CD8-positive, alpha-beta memory T cell (primary cell): ENCODE measurements around the gene RAB24. TPM values are rescaled to one million over a fixed set of nuclear protein-coding genes. Genes with fewer than 3 reads are reported as not detected.

Source experiments
- CTCF ChIA-PET: fragments of 350-600 bp; sonication (Branson Sonifier 250); formaldehyde crosslinking; loops from one replicate; lab custom pipeline; 2021; ENCODE audit warnings: antibody characterized with exemption; lab: Charles Lee
- POLR2A ChIA-PET: fragments of 350-600 bp; sonication (Branson Sonifier 250); formaldehyde crosslinking; loops from one replicate; lab custom pipeline; 2021; ENCODE audit warnings: antibody characterized with exemption; lab: Charles Lee
- DNase-seq, 5 donors: peaks; one replicate each; pipeline versions ENCODE4 v3.0.0 to v3.0.0-alpha.2; 2020 to 2022; ENCODE audit warnings: mixed read lengths in 1 of 5
- H3K27ac ChIP-seq: one replicate; pipeline ENCODE4 v1.7.0; 2013; ENCODE audit warnings: low read depth, mild to moderate bottlenecking, low read length, moderate library complexity
- H3K27me3 ChIP-seq: 2 replicates; pipeline ENCODE4 v1.7.0; 2013; ENCODE audit warnings: low read length, mild to moderate bottlenecking; ENCODE audit not compliant: insufficient read depth, poor library complexity, severe bottlenecking
- H3K36me3 ChIP-seq: 2 replicates; pipeline ENCODE4 v1.7.0; 2013; ENCODE audit warnings: mild to moderate bottlenecking, low read length, moderate library complexity; ENCODE audit not compliant: insufficient read depth
- H3K4me1 ChIP-seq: 2 replicates; pipeline ENCODE4 v1.7.0; 2013; ENCODE audit warnings: mild to moderate bottlenecking, low read length, moderate library complexity; ENCODE audit not compliant: insufficient read depth
- H3K4me3 ChIP-seq: 2 replicates; pipeline ENCODE4 v1.7.0; 2013; ENCODE audit warnings: mild to moderate bottlenecking, low read length
- H3K9me3 ChIP-seq: 2 replicates; pipeline ENCODE4 v1.7.0; 2013; ENCODE audit warnings: mild to moderate bottlenecking, low read length
- H3K27ac Mint-ChIP-seq, 8 donors: one replicate each; pipeline ENCODE4 v1.8.0; 2020 to 2021; ENCODE audit warnings: mixed read lengths in 8 of 8, mild to moderate bottlenecking in 6 of 8, inconsistent platforms in 3 of 8, moderate library complexity in 3 of 8
- H3K27me3 Mint-ChIP-seq, 2 donors: one replicate each; pipeline ENCODE4 v1.8.0; 2020 to 2021; ENCODE audit warnings: mixed read lengths in 2 of 2, mild to moderate bottlenecking in 1 of 2, moderate library complexity in 1 of 2
- H3K36me3 Mint-ChIP-seq, 3 donors: one replicate each; pipeline ENCODE4 v1.8.0; 2020 to 2021; ENCODE audit warnings: mixed read lengths in 3 of 3, inconsistent platforms in 1 of 3, mild to moderate bottlenecking in 1 of 3
- H3K4me1 Mint-ChIP-seq, 3 donors: one replicate each; pipeline ENCODE4 v1.8.0; 2020 to 2021; ENCODE audit warnings: mixed read lengths in 3 of 3, inconsistent platforms in 1 of 3, mild to moderate bottlenecking in 1 of 3
- H3K4me3 Mint-ChIP-seq, 7 donors: one replicate each; pipeline ENCODE4 v1.8.0; 2020 to 2021; ENCODE audit warnings: mixed read lengths in 7 of 7, mild to moderate bottlenecking in 6 of 7, moderate library complexity in 4 of 7, inconsistent platforms in 2 of 7
- H3K9me3 Mint-ChIP-seq, 5 donors: one replicate each; pipeline ENCODE4 v1.8.0; 2020 to 2022; ENCODE audit warnings: mixed read lengths in 5 of 5, mild to moderate bottlenecking in 3 of 5, moderate library complexity in 2 of 5, inconsistent platforms in 1 of 5
- polyA plus RNA-seq: library from polyadenylated mRNA; unstranded; fragments of 300-500 nt; fragmentation: Illumina TruSeq; gene quantifications from one replicate; pipeline ENCODE4 v1.2.3, GENCODE V29; 2021
- total RNA-seq, 2 experiments: library from RNA; stranded (reverse); gene quantifications; one replicate each; pipeline ENCODE4 v1.2.3, GENCODE V29; 2021

The RAB24 gene
- total and polyA plus RNA-seq, 3 experiments from 2014 or later: 22.9 to 28.3 (median 26.1) TPM

GRCh38 chr5:177276886-177277285 lies 26.6 kb downstream of the RAB24 start:
- POLR2A ChIA-PET: no interaction called here

GRCh38 chr5:177275883-177276282 lies 27.6 kb downstream of the RAB24 start:
- Mint-ChIP-seq H3K36me3 (peaks cover 3 to 85% (median 24%) of the 10 kb centered on the region in 3 donors), H3K4me3 (no peak overlapping the region), H3K27ac (peak overlapping the region in 1 of 8 donors; percentile 38), H3K4me1 (peaks cover 0 to 3% (median 2%) of the 10 kb centered on the region in 3 donors), H3K9me3 (no peaks in the 10 kb centered on the region), H3K27me3 (no peaks in the 10 kb centered on the region)
- Histone ChIP-seq H3K9me3 (no peaks in the 10 kb centered on the region), H3K27ac (no peak overlapping the region), H3K27me3 (no peaks in the 10 kb centered on the region), H3K4me3 (no peak overlapping the region), H3K4me1 (no peaks in the 10 kb centered on the region), H3K36me3 (peaks cover 50% of the 10 kb centered on the region)
- DNase-seq: no peak
- ChIA-PET CTCF (no interaction called here), POLR2A (interaction anchor here (0.6 kb wide), 1 partner anchor 472 kb away, joined by 4 read pairs; no protein-coding TSS in a partner anchor)

More at GRCh38 chr5:177276886-177277285, 26.6 kb downstream of the RAB24 start:
- no peaks in the 10 kb centered on the region for H3K27me3 Mint-ChIP-seq
- Histone ChIP-seq H3K36me3 (peaks cover 44% of the 10 kb centered on the region), H3K4me3 (no peak overlapping the region), H3K27ac (no peak overlapping the region), H3K4me1 (no peaks in the 10 kb centered on the region), H3K27me3 (no peaks in the 10 kb centered on the region), H3K9me3 (no peaks in the 10 kb centered on the region)
- no peak for DNase-seq
- H3K36me3 Mint-ChIP-seq: peaks cover 3 to 84% (median 21%) of the 10 kb centered on the region in 3 donors
- CTCF ChIA-PET: interaction anchor here (2.4 kb wide), 1 partner anchor 163 kb away, joined by 9 read pairs; no protein-coding TSS in a partner anchor
- peak overlapping the region in 2 of 8 donors; percentile 16 to 52 for H3K27ac Mint-ChIP-seq
- H3K4me3 Mint-ChIP-seq: no peak overlapping the region
- H3K9me3 Mint-ChIP-seq: no peaks in the 10 kb centered on the region
- peaks cover 0 to 3% (median 2%) of the 10 kb centered on the region in 3 donors for H3K4me1 Mint-ChIP-seq

DNA sequence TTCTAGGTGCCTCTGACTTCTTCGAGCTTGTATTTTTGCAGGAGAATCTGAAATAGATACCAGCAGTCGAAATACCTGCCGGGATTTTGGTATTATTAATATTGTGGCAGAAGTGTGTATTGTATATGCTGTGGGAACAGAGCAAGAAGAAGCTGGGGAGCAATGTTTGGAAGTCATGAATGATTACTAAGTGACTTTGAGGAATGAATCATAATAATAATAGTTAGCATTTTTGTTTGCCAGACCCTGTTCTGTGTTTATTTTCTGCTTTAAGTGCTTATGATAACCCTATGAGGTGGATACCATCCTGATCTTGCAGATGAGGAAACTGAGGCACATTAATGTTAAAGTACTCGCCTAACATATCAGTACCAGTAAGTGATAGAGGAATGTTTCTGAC lies 32.4 kb downstream of the RAB24 start:
- DNase-seq: no peak
- ChIA-PET CTCF (interaction anchor here (1.2 kb wide), 1 partner anchor 24 kb away, joined by 3 read pairs; no protein-coding TSS in a partner anchor), POLR2A (no interaction called here)
- H3K9me3 ChIP-seq: no peaks in the 10 kb centered on the region
- H3K27ac ChIP-seq: no peak overlapping the region
- Mint-ChIP-seq H3K9me3 (no peaks in the 10 kb centered on the region), H3K27me3 (no peaks in the 10 kb centered on the region), H3K4me3 (no peak overlapping the region), H3K4me1 (peaks cover 0 to 4% (median 0%) of the 10 kb centered on the region in 3 donors), H3K27ac (peak overlapping the region in 2 of 8 donors; percentile 43 to 68), H3K36me3 (peaks cover 4 to 86% (median 24%) of the 10 kb centered on the region in 3 donors)
- H3K27me3 ChIP-seq: no peaks in the 10 kb centered on the region
- peaks cover 42% of the 10 kb centered on the region for H3K36me3 ChIP-seq
- H3K4me3 ChIP-seq: no peak overlapping the region
- H3K4me1 ChIP-seq: no peaks in the 10 kb centered on the region

DNA sequence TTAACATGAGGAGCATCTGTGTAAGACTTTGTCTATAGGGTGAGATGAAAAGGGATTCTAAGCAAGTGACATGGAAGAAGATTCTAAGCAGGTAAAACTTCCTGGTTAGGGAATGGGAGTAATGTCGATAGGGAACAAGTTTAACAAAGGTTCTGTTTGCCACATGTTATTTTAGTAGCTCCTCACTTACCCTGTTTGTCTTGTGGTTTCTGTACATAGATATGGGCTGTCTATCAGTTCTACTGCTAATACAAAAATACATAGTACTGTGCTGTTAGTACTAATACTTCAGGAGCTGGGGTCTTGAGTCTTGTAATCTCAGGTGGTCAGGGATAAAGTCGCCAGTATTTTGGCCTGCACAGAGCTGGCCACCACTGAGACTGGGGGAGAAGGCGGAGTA lies 32.9 kb downstream of the RAB24 start:
- ChIA-PET CTCF (interaction anchor here (1.2 kb wide), 1 partner anchor 24 kb away, joined by 3 read pairs; no protein-coding TSS in a partner anchor), POLR2A (no interaction called here)
- DNase-seq: no peak
- no peak overlapping the region for H3K4me3 ChIP-seq
- Mint-ChIP-seq H3K9me3 (no peaks in the 10 kb centered on the region), H3K27me3 (no peaks in the 10 kb centered on the region), H3K36me3 (peaks cover 4 to 88% (median 24%) of the 10 kb centered on the region in 3 donors), H3K4me3 (no peak overlapping the region), H3K4me1 (peaks cover 0 to 4% (median 0%) of the 10 kb centered on the region in 3 donors), H3K27ac (peak overlapping the region in 2 of 8 donors; percentile 14 to 43)
- H3K27me3 ChIP-seq: no peaks in the 10 kb centered on the region
- H3K27ac ChIP-seq: no peak overlapping the region
- H3K4me1 ChIP-seq: no peaks in the 10 kb centered on the region
- peaks cover 42% of the 10 kb centered on the region for H3K36me3 ChIP-seq
- no peaks in the 10 kb centered on the region for H3K9me3 ChIP-seq

DNA sequence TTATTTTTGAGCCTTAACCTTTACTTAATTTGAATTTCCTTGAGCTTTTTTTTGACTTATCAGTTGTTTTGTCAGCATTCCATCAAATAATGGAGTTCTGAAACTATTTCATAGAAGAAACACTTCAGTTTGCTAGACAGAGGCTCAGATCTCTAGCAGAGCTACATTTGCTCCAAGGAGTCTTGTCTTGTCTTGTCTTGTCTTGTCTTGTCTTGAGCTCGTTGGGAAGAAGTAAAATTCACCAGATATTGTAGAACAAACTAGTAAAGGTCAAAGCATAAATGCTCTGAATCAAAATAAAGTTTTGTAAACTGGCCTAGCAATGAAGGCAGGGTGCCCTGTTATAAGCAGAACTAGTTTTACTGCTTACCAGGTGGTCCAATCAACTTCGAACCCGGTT lies 33.5 kb downstream of the RAB24 start:
- DNase-seq: no peak
- H3K36me3 ChIP-seq: peaks cover 42% of the 10 kb centered on the region
- H3K27me3 ChIP-seq: no peaks in the 10 kb centered on the region
- H3K27ac Mint-ChIP-seq: peak overlapping the region in 1 of 8 donors; percentile 43
- H3K4me3 Mint-ChIP-seq: no peak overlapping the region
- H3K36me3 Mint-ChIP-seq: peaks cover 4 to 90% (median 23%) of the 10 kb centered on the region in 3 donors
- POLR2A ChIA-PET: no interaction called here
- CTCF ChIA-PET: interaction anchor here (1.2 kb wide), 1 partner anchor 25 kb away, joined by 3 read pairs; no protein-coding TSS in a partner anchor
- no peaks in the 10 kb centered on the region for H3K27me3 Mint-ChIP-seq
- no peaks in the 10 kb centered on the region for H3K4me1 ChIP-seq
- no peak overlapping the region for H3K27ac ChIP-seq
- H3K9me3 ChIP-seq: no peaks in the 10 kb centered on the region
- H3K4me1 Mint-ChIP-seq: peaks cover 0 to 4% (median 0%) of the 10 kb centered on the region in 3 donors
- H3K4me3 ChIP-seq: no peak overlapping the region
- H3K9me3 Mint-ChIP-seq: no peaks in the 10 kb centered on the region

GRCh38 chr5:177269232-177269895 lies 34.2 kb downstream of the RAB24 start:
- peak overlapping the region in 1 of 7 donors; percentile 24 for H3K4me3 Mint-ChIP-seq
- Histone ChIP-seq H3K4me1 (no peaks in the 10 kb centered on the region), H3K9me3 (no peaks in the 10 kb centered on the region), H3K36me3 (peaks cover 42% of the 10 kb centered on the region), H3K27me3 (no peaks in the 10 kb centered on the region), H3K27ac (no peak overlapping the region), H3K4me3 (no peak overlapping the region)
- H3K27ac Mint-ChIP-seq: peak overlapping the region in 1 of 8 donors; percentile 39
- H3K36me3 Mint-ChIP-seq: peaks cover 4 to 91% (median 23%) of the 10 kb centered on the region in 3 donors
- no peaks in the 10 kb centered on the region for H3K27me3 Mint-ChIP-seq
- CTCF ChIA-PET: no interaction called here
- POLR2A ChIA-PET: no interaction called here
- H3K4me1 Mint-ChIP-seq: peaks cover 0 to 4% (median 0%) of the 10 kb centered on the region in 3 donors
- DNase-seq: no peak
- no peaks in the 10 kb centered on the region for H3K9me3 Mint-ChIP-seq

DNA sequence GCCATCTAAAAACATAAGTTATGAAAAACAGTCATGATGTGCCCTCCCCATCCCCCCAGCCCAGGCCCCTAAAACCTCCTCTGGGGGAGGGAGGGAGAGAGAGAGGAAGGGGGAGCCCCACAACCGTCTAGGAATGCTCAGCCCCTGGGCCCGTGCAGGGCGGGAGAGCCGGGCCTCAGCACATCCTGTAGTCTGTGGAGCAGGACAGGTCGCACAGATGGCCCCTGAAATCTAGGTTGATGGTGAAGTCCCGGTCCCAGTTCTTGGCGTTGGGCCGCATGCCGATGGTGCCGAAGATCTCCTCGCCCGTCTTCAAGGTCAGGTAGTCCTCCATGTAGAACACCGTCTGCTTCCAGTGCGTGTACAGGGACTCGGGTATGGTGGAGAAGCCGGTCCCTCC lies 38.1 kb downstream of the RAB24 start:
- Histone ChIP-seq H3K27me3 (no peaks in the 10 kb centered on the region), H3K9me3 (no peaks in the 10 kb centered on the region), H3K36me3 (peaks cover 16% of the 10 kb centered on the region), H3K27ac (no peak overlapping the region), H3K4me3 (no peak overlapping the region), H3K4me1 (no peaks in the 10 kb centered on the region)
- H3K27ac Mint-ChIP-seq: no peak overlapping the region
- H3K36me3 Mint-ChIP-seq: peaks cover 4 to 89% (median 26%) of the 10 kb centered on the region in 3 donors
- H3K9me3 Mint-ChIP-seq: no peaks in the 10 kb centered on the region
- ChIA-PET CTCF (interaction anchor here (1.4 kb wide), 1 partner anchor 152 kb away, joined by 3 read pairs; no protein-coding TSS in a partner anchor), POLR2A (no interaction called here)
- H3K4me3 Mint-ChIP-seq: no peak overlapping the region
- peaks cover 0 to 2% (median 0%) of the 10 kb centered on the region in 3 donors for H3K4me1 Mint-ChIP-seq
- DNase-seq: no peak
- no peaks in the 10 kb centered on the region for H3K27me3 Mint-ChIP-seq

- peak overlapping the region in 2 of 8 donors; percentile 6 to 79 for H3K27ac Mint-ChIP-seq
- no peak overlapping the region for H3K27ac ChIP-seq
These were observed 39.3 kb downstream of the RAB24 start for GRCh38 chr5:177264178-177264577.

More at GRCh38 chr5:177264178-177264577, 39.3 kb downstream of the RAB24 start:
- ChIA-PET POLR2A (no interaction called here), CTCF (interaction anchor here (1.4 kb wide), 1 partner anchor 150 kb away, joined by 3 read pairs; no protein-coding TSS in a partner anchor)
- peaks cover 5% of the 10 kb centered on the region for H3K36me3 ChIP-seq
- H3K9me3 Mint-ChIP-seq: no peaks in the 10 kb centered on the region
- no peaks in the 10 kb centered on the region for H3K9me3 ChIP-seq
- H3K27me3 Mint-ChIP-seq: no peaks in the 10 kb centered on the region
- no peak overlapping the region for H3K4me3 Mint-ChIP-seq
- H3K4me1 Mint-ChIP-seq: peaks cover 0 to under 1% (median 0%) of the 10 kb centered on the region in 3 donors
- H3K36me3 Mint-ChIP-seq: peaks cover 10 to 88% (median 31%) of the 10 kb centered on the region in 3 donors
- no peak overlapping the region for H3K4me3 ChIP-seq
- no peaks in the 10 kb centered on the region for H3K27me3 ChIP-seq
- no peak for DNase-seq
- no peaks in the 10 kb centered on the region for H3K4me1 ChIP-seq
